Stimulated activated CD8-positive, alpha-beta memory T cell treated with anti-CD3 and anti-CD28 coated beads, Interleukin-4, amount 100 ng/mL, for 48 hours (primary cell): Measurements from ENCODE around the gene WWC2.

Experiments used
- DNase-seq: peaks from one replicate; pipeline ENCODE4 v3.0.0-alpha.2; 2020

The WWC2 gene

DNA sequence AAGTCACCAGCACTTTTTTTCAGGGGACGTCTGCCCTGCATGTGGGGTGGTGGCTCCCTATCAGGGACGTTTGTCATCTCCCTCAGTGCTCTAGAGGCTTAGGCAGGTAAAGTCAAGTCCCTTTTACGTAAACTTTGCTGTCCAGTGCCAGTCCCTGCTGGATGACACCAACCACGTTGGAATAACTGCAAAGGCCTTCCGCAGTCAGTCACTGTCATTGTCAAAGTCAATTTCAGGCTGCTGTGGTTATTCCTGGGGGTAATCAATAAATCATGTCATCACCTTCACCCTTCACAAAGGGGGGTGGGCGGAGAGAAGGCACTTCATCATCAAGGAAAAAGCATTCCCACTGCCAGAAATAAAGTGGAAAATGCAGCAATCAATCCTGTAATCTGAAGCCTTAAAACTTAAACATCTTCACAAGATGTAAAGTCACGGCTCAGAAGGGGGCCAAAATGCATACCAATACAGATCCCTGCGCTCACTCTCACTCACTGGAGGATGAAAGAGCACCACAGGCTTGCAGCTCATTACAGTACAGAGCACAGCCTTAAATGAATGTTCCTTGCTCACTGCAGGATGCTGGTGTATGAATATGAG, 164.8 kb downstream of the WWC2 start:
- DNase-seq: no peak

DNA sequence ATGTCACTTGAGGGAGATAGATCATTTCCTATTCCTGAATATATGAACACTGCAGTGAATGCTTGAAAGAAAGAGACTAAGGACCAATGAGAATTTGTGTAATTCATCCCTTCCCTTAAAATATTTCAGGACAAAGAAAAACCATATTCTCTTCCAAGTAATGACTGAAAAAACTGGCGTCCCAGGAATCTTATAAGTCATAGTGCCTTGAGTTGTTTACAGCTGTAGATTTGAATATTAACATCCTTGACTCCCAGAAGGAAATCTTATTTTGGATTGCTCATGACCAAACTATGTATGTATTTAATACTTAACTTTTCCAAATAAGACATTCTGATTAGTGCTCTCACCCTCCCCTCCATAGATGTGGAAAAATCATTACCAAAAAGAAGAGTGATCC, 165.6 kb downstream of the WWC2 start:
- no peak for DNase-seq

DNA sequence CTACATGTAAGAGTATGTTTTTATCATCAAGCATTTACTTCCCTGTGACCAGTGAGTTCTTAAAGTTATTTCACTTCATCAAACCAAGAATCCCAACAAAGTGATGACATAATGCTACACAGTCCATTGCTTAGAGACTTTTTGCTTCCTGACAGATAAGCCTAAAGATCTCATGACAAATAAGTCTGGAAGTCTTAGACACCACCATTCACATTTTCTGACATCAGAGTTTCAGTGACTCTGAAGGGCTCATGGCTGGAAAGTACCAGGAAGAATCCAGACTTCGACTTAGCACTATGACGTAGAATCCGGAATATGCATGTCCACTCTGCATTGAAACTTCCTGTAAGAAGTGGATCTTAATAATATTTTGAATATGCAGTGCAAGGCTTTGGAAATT, 167.3 kb downstream of the WWC2 start:
- no peak for DNase-seq

DNA sequence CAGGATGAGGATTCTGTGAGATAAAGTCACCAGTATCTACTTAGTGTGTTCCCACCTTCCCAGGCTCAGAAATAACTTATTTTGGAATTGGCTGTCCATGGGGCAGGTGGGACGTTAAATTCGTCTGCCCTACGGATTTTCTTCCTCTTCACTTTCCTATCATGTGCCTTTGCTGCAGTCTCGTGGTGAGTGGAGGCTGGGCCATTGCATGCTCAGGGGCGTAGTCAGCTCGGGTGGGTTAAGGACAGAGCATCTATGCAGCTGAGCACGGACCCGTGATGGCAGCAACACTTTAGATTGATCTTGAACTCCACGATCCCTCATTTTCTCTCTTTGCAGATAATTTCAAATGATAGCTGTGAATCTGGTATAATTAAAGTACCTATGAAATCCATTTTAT, 169.5 kb downstream of the WWC2 start:
- no peak for DNase-seq

GRCh38 chr4:183272384-183272783, 173.3 kb downstream of the WWC2 start:
- DNase-seq: no peak

DNA sequence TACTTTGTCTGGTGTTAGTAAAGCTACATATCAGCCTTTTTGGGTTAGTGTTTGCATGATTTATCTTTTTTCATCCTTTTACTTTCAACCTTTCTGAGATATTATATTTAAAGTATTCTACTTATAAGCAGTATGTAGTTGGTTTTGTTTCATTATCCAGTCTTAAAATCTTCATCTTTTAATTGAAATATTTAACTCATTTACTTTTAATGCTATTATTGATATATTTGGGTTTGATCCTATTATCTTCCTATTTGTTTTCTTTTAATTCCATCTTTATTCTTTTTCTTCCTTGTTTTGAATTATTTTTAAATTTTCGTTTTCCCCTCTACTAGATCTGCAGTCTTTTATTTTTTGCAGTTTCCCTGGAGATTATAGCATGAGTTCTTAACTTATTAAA, 177.0 kb downstream of the WWC2 start:
- DNase-seq: no peak

GRCh38 chr4:183284258-183284785, 185.3 kb downstream of the WWC2 start:
- DNase-seq: no peak

DNA sequence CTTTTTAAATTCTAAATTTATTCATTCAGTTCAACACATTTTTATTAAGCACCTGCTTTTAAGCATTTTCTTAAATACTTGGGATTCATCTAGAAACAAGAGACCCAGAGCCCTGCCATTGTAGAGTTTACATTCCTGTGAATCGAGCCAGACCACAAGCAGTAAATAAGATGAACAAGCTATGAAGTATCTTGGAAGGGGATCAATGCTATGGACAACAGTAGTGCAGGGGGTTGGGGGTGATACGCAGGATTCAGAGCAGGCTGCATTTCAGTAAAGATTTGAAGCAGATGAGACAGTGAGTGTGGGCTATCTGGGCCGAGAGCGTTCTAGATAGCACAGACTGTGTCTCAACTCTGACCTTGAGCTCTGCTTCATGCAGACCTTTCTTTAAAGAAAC, 185.9 kb downstream of the WWC2 start:
- DNase-seq: no peak

GRCh38 chr4:183285886-183286285, 186.8 kb downstream of the WWC2 start:
- DNase-seq: no peak

GRCh38 chr4:183286590-183287308, 187.7 kb downstream of the WWC2 start:
- no peak for DNase-seq

DNA sequence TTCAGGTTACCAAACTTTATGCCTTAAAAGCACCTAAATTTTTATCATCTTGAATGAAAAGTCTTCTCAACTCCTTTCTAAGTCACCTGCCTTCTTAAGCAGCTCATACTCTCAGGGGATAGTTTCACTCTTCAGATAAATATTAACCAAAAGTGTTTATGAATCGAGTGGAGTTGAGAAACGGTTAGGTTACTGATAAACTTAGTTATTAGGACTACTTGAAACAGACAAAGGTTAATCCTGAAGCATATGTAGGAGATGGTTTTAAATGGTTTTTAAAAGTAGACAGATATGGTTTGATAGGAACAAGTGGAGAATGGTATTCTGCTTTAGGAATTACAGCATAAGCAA, 188.2 kb downstream of the WWC2 start:
- no peak for DNase-seq

DNA sequence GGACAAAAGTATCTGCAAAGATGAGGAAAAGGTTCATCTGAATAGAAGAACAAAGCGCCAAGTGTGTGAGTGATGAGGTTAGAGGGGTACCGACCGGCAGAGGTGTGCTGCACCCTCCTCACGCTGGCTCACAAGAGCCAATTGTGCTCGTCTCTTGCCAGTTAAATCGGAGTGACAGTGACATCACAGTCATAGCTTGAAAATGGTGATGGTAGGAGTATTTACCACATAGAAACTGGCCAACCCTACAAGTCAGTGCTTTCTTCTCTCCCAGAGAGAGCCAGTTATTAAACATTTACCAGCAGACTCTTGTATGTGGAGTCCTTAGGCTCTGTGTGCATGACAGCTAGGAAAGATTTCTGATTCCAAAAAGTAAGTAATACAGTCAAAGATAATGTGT, 188.6 kb downstream of the WWC2 start:
- no peak for DNase-seq

DNA sequence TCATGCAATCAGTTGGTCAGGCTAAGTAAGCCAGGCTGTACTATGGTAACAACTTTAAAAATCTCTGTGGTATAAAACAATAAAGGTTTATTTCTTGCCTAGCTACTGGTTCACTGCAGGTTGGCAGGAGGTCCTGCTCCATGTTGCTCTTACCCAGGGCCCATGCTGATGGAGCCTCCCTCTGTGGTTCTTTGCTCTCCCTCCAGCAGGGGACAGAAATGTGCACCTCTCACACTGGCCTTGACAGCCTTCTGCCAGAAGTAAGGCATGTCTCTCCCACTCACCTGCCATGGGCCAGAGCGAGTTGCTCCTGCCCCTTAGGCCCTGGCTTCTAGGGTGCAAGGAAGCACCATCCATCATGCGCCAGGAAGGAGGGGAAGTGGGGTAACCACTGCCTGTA, 189.9 kb downstream of the WWC2 start:
- no peak for DNase-seq

DNA sequence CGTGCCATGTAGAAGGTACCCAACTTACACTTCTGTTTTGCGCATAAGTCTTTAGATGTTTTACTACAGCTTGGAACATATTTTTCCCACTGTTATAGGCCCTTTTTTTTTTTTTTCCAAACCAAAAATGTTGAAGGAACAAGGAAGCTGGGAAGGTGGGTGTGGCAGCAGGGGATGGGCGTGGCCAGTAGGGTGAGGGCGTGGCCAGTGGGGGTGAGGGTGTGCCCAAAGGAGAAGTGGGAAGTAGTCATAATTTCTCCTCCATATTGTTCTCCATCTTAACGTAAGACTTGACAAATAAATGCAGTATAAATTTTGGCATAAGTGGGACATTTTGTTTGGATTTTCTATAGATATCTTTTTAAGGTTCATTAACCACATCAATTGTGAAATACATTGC, 190.6 kb downstream of the WWC2 start:
- DNase-seq: peak; percentile 42

DNA sequence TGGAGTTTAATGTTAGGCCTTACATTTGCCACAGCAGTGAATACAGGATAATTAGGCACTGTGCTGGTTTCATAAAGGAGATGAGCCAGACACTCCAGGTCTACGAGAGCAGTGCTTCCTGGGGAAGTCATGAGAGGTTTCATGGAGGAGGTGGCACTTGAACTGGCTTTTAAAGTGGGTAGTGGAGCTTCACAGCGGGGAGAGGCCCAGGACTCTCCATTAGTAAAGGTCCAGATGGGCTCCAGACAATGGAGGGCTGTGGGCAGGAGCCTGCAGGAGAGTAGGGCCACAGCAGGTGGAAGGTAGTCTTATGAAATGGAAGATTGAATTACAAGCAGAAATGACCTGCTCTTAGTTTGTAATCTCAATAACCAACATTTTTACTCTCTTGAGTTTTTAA, 192.0 kb downstream of the WWC2 start:
- DNase-seq: no peak

GRCh38 chr4:183295711-183296110, 196.7 kb downstream of the WWC2 start:
- no peak for DNase-seq

- DNase-seq: no peak
Measured at GRCh38 chr4:183297675-183298074, 198.6 kb downstream of the WWC2 start.

DNA sequence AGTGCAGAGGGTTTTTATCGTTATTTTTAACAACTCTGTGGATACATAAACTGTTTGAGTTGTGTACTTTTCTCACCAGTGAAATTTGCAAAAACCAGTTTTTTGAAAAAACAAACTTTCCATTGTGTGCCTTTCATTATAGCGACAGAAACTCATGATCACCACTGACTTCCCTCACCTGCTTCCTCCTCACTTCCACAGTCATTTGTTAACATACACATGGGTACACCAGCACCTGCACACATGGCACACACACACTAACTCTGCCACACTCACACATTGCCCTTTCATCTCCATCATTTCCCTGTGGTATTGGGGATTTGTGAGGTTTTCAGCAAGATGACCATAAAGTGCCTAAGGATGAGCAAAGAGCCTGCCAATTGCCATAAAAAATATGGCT, 200.4 kb downstream of the WWC2 start:
- DNase-seq: no peak

GRCh38 chr4:183300070-183300469, 201.0 kb downstream of the WWC2 start:
- DNase-seq: no peak

DNA sequence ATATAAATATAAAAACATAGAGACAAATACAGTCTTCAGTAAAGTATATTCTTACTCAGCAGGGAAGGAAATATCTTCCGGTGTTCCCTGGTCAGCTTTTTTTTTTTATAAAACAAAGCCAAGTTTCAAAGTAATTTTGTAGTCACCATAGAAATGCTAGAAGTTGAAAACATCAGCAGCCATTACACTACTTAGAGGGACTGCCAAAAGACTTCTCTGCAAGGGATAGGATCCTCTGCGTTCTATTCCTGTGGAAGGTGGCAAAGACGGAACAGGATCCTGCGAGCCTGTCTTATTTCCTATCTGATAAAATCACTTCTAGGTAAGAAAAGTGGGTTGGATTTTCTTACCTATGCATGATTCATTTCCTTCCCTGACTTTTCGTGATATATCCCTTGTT, 201.6 kb downstream of the WWC2 start:
- DNase-seq: no peak

DNA sequence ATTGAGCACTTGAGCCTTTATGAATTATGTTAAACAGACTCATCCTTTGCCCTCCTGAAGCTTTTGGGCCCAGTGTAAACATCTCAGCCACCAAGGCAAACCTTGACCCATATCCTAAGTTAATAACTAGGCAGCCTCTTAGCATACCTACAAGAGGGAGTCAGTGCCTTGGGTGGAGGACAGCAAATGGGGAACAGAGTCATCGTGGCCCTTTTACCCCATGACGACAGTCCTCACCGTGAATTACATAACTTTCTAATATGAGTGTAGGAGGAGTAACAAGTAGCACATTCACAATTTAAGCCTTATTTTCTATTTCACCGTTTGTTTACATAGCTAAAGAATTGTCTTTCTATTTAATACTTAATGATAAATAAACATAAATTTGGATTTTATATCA, 204.2 kb downstream of the WWC2 start:
- DNase-seq: no peak

GRCh38 chr4:183304067-183304466, 205.0 kb downstream of the WWC2 start:
- no peak for DNase-seq

DNA sequence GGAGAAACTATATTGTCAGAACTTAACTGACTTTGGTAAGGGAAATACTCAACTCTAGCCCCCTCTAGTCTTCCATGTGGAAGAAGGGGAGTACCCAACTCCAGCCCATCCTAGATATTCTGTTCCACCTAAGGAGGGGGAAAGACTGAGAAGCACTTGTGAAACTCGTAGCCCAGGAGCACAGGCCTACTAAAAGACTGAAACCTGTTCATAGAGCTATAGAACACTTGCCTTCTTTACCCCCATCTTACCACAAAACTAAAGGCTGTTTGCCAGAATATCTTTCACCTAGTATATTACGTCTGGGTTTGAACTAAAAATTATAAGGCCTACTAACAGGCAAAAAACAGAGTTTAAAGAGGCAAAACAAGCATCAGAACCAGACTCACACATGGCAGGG, 205.5 kb downstream of the WWC2 start:
- DNase-seq: no peak

- DNase-seq: no peak
Measured at GRCh38 chr4:183306811-183307210, 207.8 kb downstream of the WWC2 start.

DNA sequence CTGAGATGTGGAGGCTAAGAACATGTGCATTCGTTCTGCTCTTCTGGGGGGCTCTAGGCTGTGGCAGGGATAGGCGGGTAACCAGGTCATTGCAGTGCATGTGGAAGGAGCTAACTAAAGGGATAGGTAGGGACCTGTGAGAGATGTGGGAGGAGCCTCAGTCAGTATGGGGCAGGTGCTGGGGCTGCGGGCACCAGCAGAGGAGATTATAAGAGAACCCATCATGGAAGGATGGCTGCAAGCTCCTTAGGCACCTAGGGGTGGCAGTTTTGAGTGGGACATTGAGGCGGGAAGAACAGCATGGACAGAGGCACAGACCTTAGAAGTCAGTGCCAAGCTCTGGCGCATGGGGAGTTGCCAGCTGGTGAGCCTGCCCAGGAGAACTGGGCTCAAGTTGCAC, 213.8 kb downstream of the WWC2 start:
- no peak for DNase-seq
